Natural killer cell (primary cell): ENCODE measurements around the gene WHRN. TPM values are rescaled to one million over a fixed set of nuclear protein-coding genes. Genes with fewer than 3 reads are reported as not detected.

Source experiments
- ATAC-seq, 3 donors: fragments of 150-1000 bp in 2 of 3; fragments of 200-7000 bp in 1 of 3; cut with Tn5 transposase; 1 replicate in 1 of 3; 2 replicates in 2 of 3; pipeline ENCODE4 v1.10.0; 2021; ENCODE audit warnings: mild to moderate bottlenecking in 2 of 3, moderate library complexity in 2 of 3
- DNase-seq, 2 donors: peaks; one replicate each; pipeline versions ENCODE4 v3.0.0 to v3.0.0-alpha.2; 2013 to 2021; ENCODE audit warnings: mixed read lengths in 1 of 2
- H3K27ac ChIP-seq: one replicate; pipeline ENCODE4 v1.5.1; 2013; ENCODE audit warnings: mild to moderate bottlenecking, low read length
- H3K27me3 ChIP-seq: one replicate; pipeline ENCODE4 v1.6.1; 2013; ENCODE audit warnings: low read length; ENCODE audit not compliant: control insufficient read depth, insufficient read depth
- H3K36me3 ChIP-seq: one replicate; pipeline ENCODE4 v1.6.1; 2013; ENCODE audit warnings: low read length; ENCODE audit not compliant: control insufficient read depth, insufficient read depth
- H3K4me1 ChIP-seq: one replicate; pipeline ENCODE4 v1.6.1; 2013; ENCODE audit warnings: low read length; ENCODE audit not compliant: control insufficient read depth, insufficient read depth
- H3K4me3 ChIP-seq: one replicate; pipeline ENCODE4 v1.5.1; 2013; ENCODE audit warnings: low read length
- H3K9me3 ChIP-seq: one replicate; pipeline ENCODE4 v1.6.1; 2013; ENCODE audit warnings: low read length; ENCODE audit not compliant: control insufficient read depth, insufficient read depth
- H3K27ac Mint-ChIP-seq, 2 donors: one replicate each; pipeline ENCODE4 v1.8.0; 2022; ENCODE audit warnings: mild to moderate bottlenecking in 2 of 2, mixed read lengths in 2 of 2, moderate library complexity in 1 of 2
- H3K27me3 Mint-ChIP-seq, 2 donors: one replicate each; pipeline ENCODE4 v1.8.0; 2022; ENCODE audit warnings: low read depth in 2 of 2, mixed read lengths in 2 of 2
- H3K36me3 Mint-ChIP-seq: one replicate; pipeline ENCODE4 v1.8.0; 2022; ENCODE audit warnings: mixed read lengths
- H3K4me1 Mint-ChIP-seq, 2 donors: one replicate each; pipeline ENCODE4 v1.8.0; 2022; ENCODE audit warnings: mixed read lengths in 2 of 2
- H3K4me3 Mint-ChIP-seq: one replicate; pipeline ENCODE4 v1.8.0; 2022; ENCODE audit warnings: mild to moderate bottlenecking, moderate library complexity, mixed read lengths
- H3K9me3 Mint-ChIP-seq, 2 donors: one replicate each; pipeline ENCODE4 v1.8.0; 2022; ENCODE audit warnings: mixed read lengths in 2 of 2
- CTCF ChIP-seq: fragments of 200-600 bp; IDR thresholded peaks from one replicate; pipeline ENCODE4 v1.8.0; 2022; ENCODE audit warnings: antibody characterized with exemption
- WGBS: methylation state at CpG from one replicate; pipeline ENCODE4 v1.1.7; 2013; ENCODE audit warnings: missing lambda C conversion rate; ENCODE audit not compliant: insufficient coverage; 5-methylcytosine and 5-hydroxymethylcytosine counted together
- intact Hi-C: fragments of 100-400 bp; cut with micrococcal nuclease; formaldehyde crosslinking; loops from one replicate; pipeline ENCODE4 v1.14.2; 2022
- total RNA-seq, 4 donors: library from RNA; stranded (reverse); fragments of 120-200 nt in 1 of 4; gene quantifications; one replicate each; pipeline versions ENCODE4 v1.2.3 to v1.2.4, GENCODE V29; 2013 to 2022

Gene WHRN
- total RNA-seq, 3 donors from 2014 or later (not counting 1 experiment from before 2014, with no cell fraction given) = 29.8 to 90.6 (median 36.8) TPM

DNA sequence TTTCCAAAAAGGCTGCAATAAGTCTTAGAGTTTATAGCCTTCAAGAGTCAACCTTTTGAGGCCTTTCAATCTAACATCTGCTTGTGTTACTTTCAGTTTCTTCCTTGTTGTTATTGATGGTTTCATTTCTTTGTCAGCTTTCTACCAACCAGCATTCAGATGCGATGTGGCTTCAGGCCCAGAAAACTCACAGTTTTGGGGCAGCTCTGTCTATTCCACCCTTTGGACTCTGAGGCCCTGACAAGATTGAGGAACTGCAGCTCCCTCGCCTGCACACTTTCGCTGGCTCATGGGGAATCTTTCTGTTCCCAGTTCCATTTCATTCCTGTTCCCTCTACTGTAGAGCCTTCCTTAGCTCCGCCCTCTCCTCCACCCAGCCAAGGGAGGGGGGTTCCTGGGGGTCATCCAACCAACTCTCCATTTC lies 13.3 kb upstream of the WHRN start:
- H3K27ac Mint-ChIP-seq = peak overlapping the region; percentile 79 to 81
- H3K27me3 Mint-ChIP-seq = peaks cover 0 to 5% of the 10 kb centered on the region in 2 donors
- H3K9me3 Mint-ChIP-seq = no peaks in the 10 kb centered on the region
- WGBS = 62% methylated on average over 3 of the region's 4 CpGs
- H3K27ac ChIP-seq = peak overlapping the region; percentile 60
- H3K4me1 Mint-ChIP-seq = peaks cover 9 to 28% of the 10 kb centered on the region in 2 donors
- H3K4me3 Mint-ChIP-seq = no peak overlapping the region
- DNase-seq = peak in 1 of 2 donors; percentile 29
- H3K4me1 ChIP-seq = peaks cover 12% of the 10 kb centered on the region
- no peak for TF ChIP-seq CTCF
- no peak overlapping the region for H3K4me3 ChIP-seq
- H3K36me3 ChIP-seq = no peaks in the 10 kb centered on the region
- H3K9me3 ChIP-seq = no peaks in the 10 kb centered on the region
- H3K36me3 Mint-ChIP-seq = no peaks in the 10 kb centered on the region
- ATAC-seq = peak; percentile 80 to 84 (median 82)
- H3K27me3 ChIP-seq = no peaks in the 10 kb centered on the region
- intact Hi-C loops = no loop called here

DNA sequence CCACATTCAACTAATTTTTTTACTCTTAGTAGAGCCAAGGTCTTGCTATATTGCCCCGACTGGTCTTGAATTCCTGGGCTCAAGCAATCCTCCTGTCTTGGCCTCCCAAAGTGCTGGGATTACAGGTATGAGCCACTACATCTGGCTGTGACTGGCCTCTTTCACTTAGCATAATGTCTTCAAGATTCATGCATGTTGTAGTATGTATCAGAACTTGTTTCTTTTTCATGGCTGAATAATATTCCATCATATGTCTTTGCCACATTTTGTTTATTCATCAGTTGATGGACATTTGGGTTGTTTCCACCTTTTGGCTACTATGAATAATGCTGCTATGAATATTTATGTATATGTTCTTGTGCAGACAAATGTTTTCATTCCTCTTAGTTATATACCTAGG lies 12.8 kb upstream of the WHRN start:
- Histone ChIP-seq H3K4me3 (no peak overlapping the region), H3K27me3 (no peaks in the 10 kb centered on the region), H3K27ac (peak overlapping the region; percentile 60), H3K36me3 (no peaks in the 10 kb centered on the region), H3K9me3 (no peaks in the 10 kb centered on the region), H3K4me1 (peaks cover 12% of the 10 kb centered on the region)
- peak overlapping the region; percentile 79 to 81 for H3K27ac Mint-ChIP-seq
- no peaks in the 10 kb centered on the region for H3K36me3 Mint-ChIP-seq
- intact Hi-C loops = no loop called here
- H3K27me3 Mint-ChIP-seq = peaks cover 0 to 6% of the 10 kb centered on the region in 2 donors
- no peak for TF ChIP-seq CTCF
- DNase-seq (no peak), ATAC-seq (no peak)
- H3K9me3 Mint-ChIP-seq = no peaks in the 10 kb centered on the region
- H3K4me1 Mint-ChIP-seq = peaks cover 13 to 33% of the 10 kb centered on the region in 2 donors
- 93% methylated on average over 1 of the region's 1 CpG for WGBS
- no peak overlapping the region for H3K4me3 Mint-ChIP-seq

GRCh38 chr9:114516913-114517312 lies 11.6 kb upstream of the WHRN start:
- Mint-ChIP-seq H3K4me1 (peaks cover 18 to 37% of the 10 kb centered on the region in 2 donors), H3K4me3 (no peak overlapping the region), H3K9me3 (no peaks in the 10 kb centered on the region), H3K27ac (peak overlapping the region; percentile 3 to 83), H3K27me3 (peaks cover 9% of the 10 kb centered on the region in 2 donors), H3K36me3 (no peaks in the 10 kb centered on the region)
- Histone ChIP-seq H3K36me3 (no peaks in the 10 kb centered on the region), H3K9me3 (no peaks in the 10 kb centered on the region), H3K4me1 (peaks cover 12% of the 10 kb centered on the region), H3K4me3 (no peak overlapping the region), H3K27me3 (no peaks in the 10 kb centered on the region), H3K27ac (no peak overlapping the region)
- ATAC-seq = peak; percentile 41 to 59 (median 42)
- intact Hi-C loops = no loop called here
- 75% methylated on average over 7 of the region's 7 CpGs for WGBS
- DNase-seq = no peak
- no peak for TF ChIP-seq CTCF

DNA sequence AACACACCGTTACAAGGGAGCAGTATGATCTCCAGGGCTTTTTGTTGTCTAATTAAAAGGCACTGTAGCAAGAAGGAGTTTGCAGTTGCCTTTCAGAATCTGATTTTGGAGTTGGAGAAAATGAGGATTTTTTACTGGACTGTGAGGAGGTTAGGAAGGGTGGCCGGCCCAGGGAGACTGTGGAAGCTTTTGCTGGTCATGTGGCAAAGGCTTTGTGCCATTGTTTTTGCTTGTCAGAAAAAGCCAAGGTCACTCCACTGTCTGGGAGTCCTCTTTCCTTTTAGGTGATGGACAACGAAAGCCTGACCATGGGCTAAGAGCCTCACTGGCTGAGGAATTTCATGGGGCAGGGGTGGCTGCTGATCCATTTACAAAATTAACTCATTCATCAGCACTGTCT lies 10.3 kb upstream of the WHRN start:
- Mint-ChIP-seq H3K9me3 (no peaks in the 10 kb centered on the region), H3K27me3 (peaks cover 10 to 11% of the 10 kb centered on the region in 2 donors), H3K4me1 (peaks cover 18 to 37% of the 10 kb centered on the region in 2 donors), H3K27ac (no peak overlapping the region), H3K4me3 (no peak overlapping the region), H3K36me3 (no peaks in the 10 kb centered on the region)
- TF ChIP-seq CTCF = no peak
- Histone ChIP-seq H3K27ac (no peak overlapping the region), H3K9me3 (no peaks in the 10 kb centered on the region), H3K4me3 (no peak overlapping the region), H3K36me3 (no peaks in the 10 kb centered on the region), H3K27me3 (peaks cover 2% of the 10 kb centered on the region), H3K4me1 (peaks cover 12% of the 10 kb centered on the region)
- ATAC-seq (no peak), DNase-seq (no peak)
- intact Hi-C loops = no loop called here
- 93% methylated on average over 3 of the region's 3 CpGs for WGBS
